CD4-positive, CD25-positive, alpha-beta regulatory T cell (primary cell): Measurements from ENCODE around the gene PSMB7. TPM values are rescaled to one million over a fixed set of nuclear protein-coding genes. Genes with fewer than 3 reads are reported as not detected.

Experiments
- ATAC-seq, 2 donors: fragments of 150-1000 bp; cut with Tn5 transposase; one replicate each; pipeline ENCODE4 v1.10.0; 2021; ENCODE audit warnings: low read depth in 2 of 2, moderate number of reproducible peaks in 2 of 2, moderate library complexity in 1 of 2
- DNase-seq, 3 donors: peaks; one replicate each; pipeline versions ENCODE4 v3.0.0 to v3.0.0-alpha.2; 2012 to 2022; ENCODE audit warnings: mixed read lengths in 1 of 3
- H3K27ac ChIP-seq: one replicate; pipeline ENCODE4 v1.7.0; 2013; ENCODE audit warnings: mild to moderate bottlenecking, low read length; ENCODE audit not compliant: insufficient read depth, poor library complexity, severe bottlenecking
- H3K27me3 ChIP-seq: one replicate; pipeline ENCODE4 v1.7.0; 2013; ENCODE audit warnings: low read length; ENCODE audit not compliant: control insufficient read depth, insufficient read depth
- H3K36me3 ChIP-seq: one replicate; pipeline ENCODE4 v1.7.0; 2013; ENCODE audit warnings: mild to moderate bottlenecking, low read length, moderate library complexity; ENCODE audit not compliant: control insufficient read depth, insufficient read depth
- H3K4me1 ChIP-seq: 2 replicates; pipeline ENCODE4 v1.7.0; 2013; ENCODE audit warnings: mild to moderate bottlenecking, low read length; ENCODE audit not compliant: insufficient read depth, control insufficient read depth, poor library complexity, severe bottlenecking
- H3K4me3 ChIP-seq: one replicate; pipeline ENCODE4 v1.7.0; 2013; ENCODE audit warnings: low read depth, mild to moderate bottlenecking, low read length, moderate library complexity
- H3K9me3 ChIP-seq, 2 experiments: 1 replicate in 1 of 2; 2 replicates in 1 of 2; pipeline ENCODE4 v1.7.0; 2013; ENCODE audit warnings: low read length in 2 of 2, mild to moderate bottlenecking in 1 of 2, moderate library complexity in 1 of 2; ENCODE audit not compliant: control insufficient read depth in 2 of 2
- H3K27ac Mint-ChIP-seq, 3 donors: one replicate each; pipeline ENCODE4 v1.8.0; 2020 to 2022; ENCODE audit warnings: mild to moderate bottlenecking in 3 of 3, mixed read lengths in 3 of 3, moderate library complexity in 2 of 3
- H3K27me3 Mint-ChIP-seq: one replicate; pipeline ENCODE4 v1.8.0; 2022; ENCODE audit warnings: mild to moderate bottlenecking, mixed read lengths
- H3K36me3 Mint-ChIP-seq: one replicate; pipeline ENCODE4 v1.8.0; 2020; ENCODE audit warnings: mixed read lengths
- H3K4me1 Mint-ChIP-seq, 4 donors: one replicate each; pipeline ENCODE4 v1.8.0; 2020 to 2022; ENCODE audit warnings: mixed read lengths in 4 of 4, mild to moderate bottlenecking in 1 of 4
- H3K4me3 Mint-ChIP-seq, 4 donors: one replicate each; pipeline ENCODE4 v1.8.0; 2020 to 2022; ENCODE audit warnings: mild to moderate bottlenecking in 4 of 4, mixed read lengths in 4 of 4, moderate library complexity in 3 of 4
- H3K9me3 Mint-ChIP-seq, 7 donors: one replicate each; pipeline ENCODE4 v1.8.0; 2020 to 2022; ENCODE audit warnings: mixed read lengths in 7 of 7, mild to moderate bottlenecking in 3 of 7, moderate library complexity in 2 of 7
- polyA plus RNA-seq, 4 donors: library from polyadenylated mRNA; unstranded; fragments of 300-500 nt; fragmentation: Illumina TruSeq; gene quantifications; one replicate each; pipeline ENCODE4 v1.2.3, GENCODE V29; 2021
- total RNA-seq: library from RNA; stranded (reverse); gene quantifications from one replicate; pipeline ENCODE4 v1.2.3, GENCODE V29; 2022

PSMB7 gene
- total and polyA plus RNA-seq, 5 donors from 2014 or later: 84.2 to 225 (median 186) TPM

DNA sequence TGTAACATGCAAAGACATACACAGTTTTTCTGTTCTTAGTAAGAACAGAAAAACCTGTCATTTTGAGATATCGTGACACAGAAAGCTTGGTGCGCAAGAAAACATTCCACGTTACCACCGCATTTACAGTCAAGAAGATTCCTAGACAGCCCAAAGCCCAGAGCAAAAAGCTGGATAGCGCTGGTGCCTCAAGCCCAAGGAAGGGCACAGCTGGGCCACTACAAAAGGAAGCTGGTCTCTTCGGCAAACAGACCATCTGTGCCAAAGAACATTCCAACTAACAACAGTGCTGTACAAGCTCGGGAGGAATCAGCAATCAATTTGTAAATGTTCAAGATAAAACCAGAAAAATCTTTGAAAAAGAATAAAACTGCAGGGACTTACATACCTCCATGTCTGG lies 31.0 kb downstream of the PSMB7 start:
- peaks cover 58% of the 10 kb centered on the region for H3K36me3 ChIP-seq
- Mint-ChIP-seq H3K36me3 (peaks cover 27% of the 10 kb centered on the region), H3K4me3 (no peak overlapping the region), H3K27me3 (no peaks in the 10 kb centered on the region), H3K4me1 (peaks cover 18 to 34% (median 21%) of the 10 kb centered on the region in 4 donors), H3K9me3 (no peaks in the 10 kb centered on the region), H3K27ac (no peak overlapping the region)
- H3K27ac ChIP-seq: no peak overlapping the region
- DNase-seq: no peak
- H3K27me3 ChIP-seq: no peaks in the 10 kb centered on the region
- no peaks in the 10 kb centered on the region for H3K4me1 ChIP-seq
- no peaks in the 10 kb centered on the region for H3K9me3 ChIP-seq
- no peak overlapping the region for H3K4me3 ChIP-seq
- ATAC-seq: no peak

DNA sequence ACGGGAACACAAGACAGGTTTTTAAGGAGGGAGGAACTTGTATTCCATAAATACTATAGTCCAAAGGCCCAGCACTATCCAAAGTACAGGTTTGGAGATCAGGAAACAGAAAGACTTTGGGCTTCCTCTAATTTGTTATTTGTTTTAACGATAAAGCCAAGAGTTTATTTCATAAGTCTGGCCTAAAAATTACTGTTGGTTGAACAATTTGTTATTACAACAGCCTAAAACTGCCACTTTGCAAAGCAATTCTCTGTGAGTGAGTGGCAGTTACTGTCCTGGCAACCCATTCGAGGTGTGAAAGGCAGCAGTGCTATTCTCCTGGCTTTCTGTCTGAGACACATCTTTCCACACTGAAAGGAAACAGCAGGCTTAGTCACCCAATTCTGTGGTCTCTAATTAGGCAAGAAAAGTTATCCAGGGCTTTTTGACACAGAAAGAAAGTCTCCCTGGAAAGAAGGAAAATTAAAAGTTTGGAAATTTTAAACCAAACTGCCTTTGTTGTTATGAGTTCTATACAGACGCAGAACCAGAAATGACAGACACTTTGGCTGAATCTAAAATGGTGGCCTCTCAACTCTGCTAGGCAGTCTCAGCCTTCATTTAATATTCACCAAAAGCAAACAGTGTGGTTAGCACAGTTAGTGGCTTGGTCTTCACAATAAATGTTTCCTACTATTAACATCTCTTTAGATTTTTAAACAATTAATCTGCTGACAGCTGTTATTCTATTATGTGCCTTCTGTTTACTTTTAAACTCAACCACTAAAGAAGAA lies 33.9 kb downstream of the PSMB7 start:
- no peak for ATAC-seq
- no peak overlapping the region for H3K4me3 ChIP-seq
- no peak overlapping the region for H3K27ac ChIP-seq
- no peaks in the 10 kb centered on the region for H3K27me3 Mint-ChIP-seq
- H3K27ac Mint-ChIP-seq: no peak overlapping the region
- H3K4me3 Mint-ChIP-seq: no peak overlapping the region
- no peaks in the 10 kb centered on the region for H3K9me3 ChIP-seq
- H3K36me3 ChIP-seq: peaks cover 57% of the 10 kb centered on the region
- H3K36me3 Mint-ChIP-seq: peaks cover 38% of the 10 kb centered on the region
- H3K27me3 ChIP-seq: no peaks in the 10 kb centered on the region
- H3K9me3 Mint-ChIP-seq: no peaks in the 10 kb centered on the region
- no peaks in the 10 kb centered on the region for H3K4me1 ChIP-seq
- peaks cover 10 to 30% (median 16%) of the 10 kb centered on the region in 4 donors for H3K4me1 Mint-ChIP-seq
- no peak for DNase-seq

DNA sequence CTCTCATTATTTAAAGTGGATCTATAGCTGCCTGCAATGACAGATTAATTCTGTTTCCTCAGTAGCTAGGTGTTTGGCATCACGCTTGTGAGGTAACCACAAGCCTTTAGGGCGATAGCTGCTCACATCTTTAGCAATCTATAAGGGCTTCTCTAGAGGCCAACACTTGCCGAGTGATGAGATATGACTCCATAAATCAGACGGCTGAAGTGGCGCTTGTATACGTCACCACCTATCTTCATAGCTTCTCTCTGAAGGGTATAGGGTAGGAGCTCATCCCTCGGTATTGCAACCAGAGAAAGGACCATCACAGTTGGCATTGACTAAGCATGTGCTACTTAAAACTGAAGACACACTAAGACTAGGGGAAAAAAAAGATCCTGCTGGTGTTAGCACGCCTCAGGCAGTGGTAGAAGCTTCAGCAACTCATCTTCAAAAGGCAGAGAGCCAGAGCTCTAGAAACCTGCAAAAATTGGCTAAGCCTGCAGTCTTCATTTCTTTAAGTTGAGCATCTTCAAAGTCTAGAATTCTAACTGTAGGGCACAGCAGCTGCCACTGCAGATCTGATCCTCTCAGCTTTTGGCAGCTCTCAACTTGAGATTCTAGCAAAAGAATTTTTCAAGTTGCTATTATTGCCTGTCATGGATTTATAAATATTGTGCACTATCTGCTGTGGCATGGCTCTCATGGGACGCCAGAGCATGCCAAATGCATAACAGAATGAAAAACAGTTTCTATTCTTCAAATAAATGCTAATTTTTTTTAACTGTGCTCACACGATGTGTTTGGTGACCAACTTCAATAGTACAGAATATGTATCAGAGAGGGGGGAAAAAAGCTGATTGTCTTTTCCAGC lies 37.5 kb downstream of the PSMB7 start:
- H3K4me1 Mint-ChIP-seq: peaks cover 18 to 35% (median 28%) of the 10 kb centered on the region in 4 donors
- no peak for DNase-seq
- peak overlapping the region in 1 of 3 donors; percentile 26 for H3K27ac Mint-ChIP-seq

DNA sequence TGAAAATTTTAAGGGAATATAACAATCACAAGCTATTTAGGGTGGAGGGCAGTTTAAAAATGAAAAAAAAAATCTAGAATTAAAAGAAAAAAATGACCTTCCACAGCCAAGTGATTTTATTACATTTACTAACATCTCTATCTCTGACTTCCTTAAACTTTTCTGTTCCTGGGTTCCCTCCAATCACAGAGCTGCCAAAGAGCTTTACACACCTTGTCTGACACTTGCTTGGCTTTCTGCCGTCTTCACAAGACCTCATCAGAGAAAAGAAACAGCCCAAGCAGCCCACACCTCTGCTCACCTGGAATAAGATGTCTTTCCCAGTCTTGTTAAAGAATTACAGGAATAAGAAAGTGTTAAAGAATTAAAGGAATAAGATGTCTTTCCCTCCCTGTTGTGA lies 38.9 kb downstream of the PSMB7 start:
- Histone ChIP-seq H3K9me3 (no peaks in the 10 kb centered on the region), H3K27ac (no peak overlapping the region), H3K4me1 (no peaks in the 10 kb centered on the region), H3K4me3 (no peak overlapping the region), H3K27me3 (no peaks in the 10 kb centered on the region), H3K36me3 (peaks cover 27% of the 10 kb centered on the region)
- DNase-seq (no peak), ATAC-seq (no peak)
- Mint-ChIP-seq H3K4me1 (peaks cover 30 to 49% (median 41%) of the 10 kb centered on the region in 4 donors), H3K4me3 (no peak overlapping the region), H3K27me3 (no peaks in the 10 kb centered on the region), H3K9me3 (peaks cover 0 to 4% (median 0%) of the 10 kb centered on the region in 7 donors), H3K36me3 (peaks cover 29% of the 10 kb centered on the region), H3K27ac (peak overlapping the region in 2 of 3 donors; percentile 52 to 73)

More for the DNA sequence above, 37.5 kb downstream of the PSMB7 start:
- H3K4me3 Mint-ChIP-seq: no peak overlapping the region
- ATAC-seq: no peak
- Histone ChIP-seq H3K27me3 (no peaks in the 10 kb centered on the region), H3K9me3 (no peaks in the 10 kb centered on the region), H3K4me1 (no peaks in the 10 kb centered on the region), H3K27ac (no peak overlapping the region), H3K36me3 (peaks cover 37% of the 10 kb centered on the region), H3K4me3 (no peak overlapping the region)
- peaks cover 0 to 4% (median 0%) of the 10 kb centered on the region in 7 donors for H3K9me3 Mint-ChIP-seq
- H3K36me3 Mint-ChIP-seq: peaks cover 29% of the 10 kb centered on the region
- H3K27me3 Mint-ChIP-seq: no peaks in the 10 kb centered on the region

DNA sequence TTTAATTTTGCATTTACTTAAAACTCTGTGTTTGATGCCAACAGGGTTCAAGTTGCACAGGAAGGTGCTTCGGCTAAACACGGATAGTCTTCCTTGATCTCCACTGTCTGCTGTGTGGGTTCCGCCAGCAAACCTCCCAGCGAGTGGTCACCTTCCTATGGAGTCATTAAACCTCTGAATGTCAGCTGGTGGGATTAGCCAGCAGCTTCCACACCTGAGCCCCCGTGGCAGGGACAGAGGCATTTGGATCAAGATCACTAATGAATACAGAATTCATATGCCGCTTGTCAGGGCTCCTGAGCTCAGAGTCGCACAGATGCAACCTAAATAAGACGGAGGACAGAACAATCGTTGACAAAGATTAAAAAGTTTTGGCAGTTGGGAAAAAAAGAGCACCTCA lies 39.5 kb downstream of the PSMB7 start:
- H3K27ac ChIP-seq: no peak overlapping the region
- no peaks in the 10 kb centered on the region for H3K27me3 ChIP-seq
- H3K27me3 Mint-ChIP-seq: no peaks in the 10 kb centered on the region
- H3K36me3 Mint-ChIP-seq: peaks cover 29% of the 10 kb centered on the region
- no peak overlapping the region for H3K4me3 Mint-ChIP-seq
- peak overlapping the region in 1 of 3 donors; percentile 58 for H3K27ac Mint-ChIP-seq
- H3K4me1 Mint-ChIP-seq: peaks cover 36 to 55% (median 45%) of the 10 kb centered on the region in 4 donors
- H3K4me1 ChIP-seq: no peaks in the 10 kb centered on the region
- H3K4me3 ChIP-seq: no peak overlapping the region
- ATAC-seq (no peak), DNase-seq (no peak)
- H3K36me3 ChIP-seq: peaks cover 22% of the 10 kb centered on the region
- no peaks in the 10 kb centered on the region for H3K9me3 ChIP-seq
- H3K9me3 Mint-ChIP-seq: peaks cover 0 to 4% (median 0%) of the 10 kb centered on the region in 7 donors

DNA sequence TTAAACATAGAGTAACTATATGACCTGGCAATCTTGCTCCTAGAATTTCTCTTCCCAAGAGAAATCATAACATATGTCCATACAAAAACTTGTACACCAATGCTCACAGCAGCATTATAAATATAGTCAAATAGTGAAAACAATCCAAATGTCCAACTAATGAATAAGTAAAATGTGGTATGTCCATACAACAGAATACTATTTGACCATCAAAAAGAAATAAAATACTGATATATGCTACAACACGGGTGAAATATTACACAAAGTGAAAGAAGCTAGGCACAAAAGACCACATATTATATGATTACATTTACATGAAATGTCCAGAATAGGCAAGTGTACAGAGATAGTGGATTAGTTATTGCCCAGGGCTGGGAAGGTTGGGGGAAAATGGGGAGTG lies 41.4 kb downstream of the PSMB7 start:
- H3K27ac ChIP-seq: no peak overlapping the region
- no peak overlapping the region for H3K27ac Mint-ChIP-seq
- DNase-seq (no peak), ATAC-seq (no peak)
- H3K4me1 Mint-ChIP-seq: peaks cover 38 to 65% (median 47%) of the 10 kb centered on the region in 4 donors
- H3K36me3 ChIP-seq: peaks cover 9% of the 10 kb centered on the region
- H3K4me3 ChIP-seq: no peak overlapping the region
- H3K36me3 Mint-ChIP-seq: peaks cover 22% of the 10 kb centered on the region
- no peaks in the 10 kb centered on the region for H3K4me1 ChIP-seq
- peaks cover 0 to 4% (median 0%) of the 10 kb centered on the region in 7 donors for H3K9me3 Mint-ChIP-seq
- H3K27me3 Mint-ChIP-seq: no peaks in the 10 kb centered on the region
- no peaks in the 10 kb centered on the region for H3K9me3 ChIP-seq
- no peaks in the 10 kb centered on the region for H3K27me3 ChIP-seq
- no peak overlapping the region for H3K4me3 Mint-ChIP-seq

DNA sequence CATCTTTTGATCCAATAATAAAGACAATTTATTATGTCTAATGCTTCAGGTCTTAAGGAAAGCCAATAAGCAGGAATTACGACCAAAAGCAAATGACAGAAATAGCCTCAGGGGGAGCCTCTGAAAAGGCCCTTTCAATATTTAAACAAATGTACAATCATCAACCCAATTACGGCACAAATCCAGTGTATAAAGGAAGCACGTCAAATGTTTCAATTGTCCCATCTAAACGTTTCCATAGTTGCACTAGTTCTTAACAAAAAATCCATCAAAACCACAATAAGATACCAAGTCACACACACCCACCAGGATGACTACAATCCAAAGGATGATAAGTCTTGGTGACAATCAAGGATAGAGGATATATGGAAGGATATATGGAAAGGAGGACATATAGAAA lies 41.9 kb downstream of the PSMB7 start:
- no peak overlapping the region for H3K27ac ChIP-seq
- no peak overlapping the region for H3K27ac Mint-ChIP-seq
- H3K4me1 Mint-ChIP-seq: peaks cover 40 to 63% (median 47%) of the 10 kb centered on the region in 4 donors
- no peaks in the 10 kb centered on the region for H3K9me3 ChIP-seq
- peaks cover 22% of the 10 kb centered on the region for H3K36me3 Mint-ChIP-seq
- H3K4me1 ChIP-seq: no peaks in the 10 kb centered on the region
- no peak for DNase-seq
- ATAC-seq: no peak
- H3K36me3 ChIP-seq: peaks cover 9% of the 10 kb centered on the region
- no peak overlapping the region for H3K4me3 Mint-ChIP-seq
- H3K4me3 ChIP-seq: no peak overlapping the region
- H3K27me3 Mint-ChIP-seq: no peaks in the 10 kb centered on the region
- peaks cover 0 to 4% (median 0%) of the 10 kb centered on the region in 7 donors for H3K9me3 Mint-ChIP-seq
- no peaks in the 10 kb centered on the region for H3K27me3 ChIP-seq
